ENCODE measurements around the gene OR4L1.
"Not testable (repeated sequence)": the region's sequence is repeated elsewhere in the genome, so short reads cannot be mapped to it uniquely, and the experiment has no call there.

OR4L1 gene

GRCh38 chr14:20059745-20060144 is at the start of gene OR4L1:
Gene OR4L1, plus strand, starts transcription at chr14:20060045. Its CDS starts 0 bp downstream, at chr14:20060045.
- no peak for DNase-seq (ENCODE audit: low read depth in 2 of 3, low spot score in 2 of 3)

- DNase-seq (ENCODE audit: low read depth in 2 of 3, low spot score in 2 of 3) = no peak
These were observed 40.5 kb upstream of the OR4L1 start, which contains the start of gene OR4K14 for GRCh38 chr14:20019257-20019865. Gene OR4K14, minus strand, starts transcription at chr14:20019307. Its CDS starts 4,114 bp downstream, at chr14:20015193.

GRCh38 chr14:20031058-20031457 is 28.8 kb upstream of the OR4L1 start:
- no peak for DNase-seq (ENCODE audit: low read depth in 2 of 3, low spot score in 2 of 3)

- no peak for DNase-seq (ENCODE audit: low read depth in 2 of 3, low spot score in 2 of 3)
These were observed 24.4 kb upstream of the OR4L1 start for GRCh38 chr14:20035449-20035848.

GRCh38 chr14:20035938-20036337 is 23.9 kb upstream of the OR4L1 start, which contains the start of gene OR4K13:
Gene OR4K13, minus strand, starts transcription at chr14:20036038. Its CDS starts 1,280 bp downstream, at chr14:20034758.
- DNase-seq (ENCODE audit: low read depth in 2 of 3, low spot score in 2 of 3) = no peak

- no peak for DNase-seq (ENCODE audit: low read depth in 2 of 3, low spot score in 2 of 3)
These were observed 15.6 kb upstream of the OR4L1 start for GRCh38 chr14:20044243-20044642.

- DNase-seq (ENCODE audit: low read depth in 2 of 3, low spot score in 2 of 3) = no peak
These were observed 11.6 kb upstream of the OR4L1 start for GRCh38 chr14:20048202-20048601.

GRCh38 chr14:20092050-20092449 is 32.2 kb downstream of the OR4L1 start:
- DNase-seq (ENCODE audit: low read depth in 2 of 3, low spot score in 2 of 3) = no peak

GRCh38 chr14:20093442-20093841 is 33.6 kb downstream of the OR4L1 start:
- no peak for DNase-seq (ENCODE audit: low read depth in 2 of 3, low spot score in 2 of 3)

GRCh38 chr14:20098926-20099770 is 39.3 kb downstream of the OR4L1 start:
- DNase-seq (ENCODE audit: low read depth in 2 of 3, low spot score in 2 of 3) = not testable (repeated sequence)

GRCh38 chr14:20110438-20110837 is 50.6 kb downstream of the OR4L1 start, which contains the start of gene OR4K17:
Gene OR4K17, plus strand, starts transcription at chr14:20110739. Its CDS starts 6,761 bp downstream, at chr14:20117500.
- no peak for DNase-seq (ENCODE audit: low read depth in 2 of 3, low spot score in 2 of 3)
